Endothelial cell of umbilical vein (primary cell): ENCODE data around the gene CSF3. TPM values are rescaled to one million over a fixed set of nuclear protein-coding genes. Genes with fewer than 3 reads are reported as not detected.

Experiments used
- BruUV-seq: library from RNA; stranded (reverse); fragments of 400-500 nt; replicated peaks from 2 replicates; lab custom pipeline; 2021; lab: Mats Ljungman, UMichigan
- CTCF ChIA-PET: fragments of 300-600, 350-600 bp; sonication (Branson Sonifier 250); formaldehyde crosslinking; loops from one replicate; lab custom pipeline; 2021; ENCODE audit warnings: antibody characterized with exemption, inconsistent platforms; lab: Charles Lee
- POLR2A ChIA-PET: fragments of 300-600, 350-600 bp; sonication (Branson Sonifier 250); formaldehyde crosslinking; loops from one replicate; lab custom pipeline; 2021; ENCODE audit warnings: antibody characterized with exemption, inconsistent platforms; lab: Charles Lee
- DNase-seq: peaks from one replicate; pipeline ENCODE4 v3.0.0-alpha.2; 2011; ENCODE audit warnings: low read depth, low spot score
- FAIRE-seq: peaks from 2 replicates; lab custom pipeline; 2011; peaks lifted over from hg19 to GRCh38; lab: Jason Lieb, UNC
- H2AFZ ChIP-seq: 2 replicates; pipeline ENCODE4 v1.6.0; 2012; ENCODE audit warnings: low read depth, low read length, control low read depth, inconsistent platforms
- H3K27ac ChIP-seq: 2 replicates; pipeline ENCODE4 v1.5.1; 2011; ENCODE audit warnings: low read depth, mild to moderate bottlenecking, control low read depth, low read length, moderate library complexity; ENCODE audit not compliant: insufficient read depth
- H3K27me3 ChIP-seq, 2 experiments: 2 replicates each; pipeline versions ENCODE4 v1.6.0 to v1.6.1; 2011; ENCODE audit warnings: low read length in 2 of 2, mixed read lengths in 1 of 2; ENCODE audit not compliant: control insufficient read depth in 2 of 2, insufficient read depth in 2 of 2
- H3K36me3 ChIP-seq, 2 experiments: 2 replicates in 1 of 2; 3 replicates in 1 of 2; pipeline ENCODE4 v1.5.1; 2011; ENCODE audit warnings: low read length in 2 of 2, mild to moderate bottlenecking in 1 of 2, moderate library complexity in 1 of 2; ENCODE audit not compliant: control insufficient read depth in 2 of 2, insufficient read depth in 2 of 2; ENCODE audit errors: extremely low read depth in 1 of 2
- H3K4me1 ChIP-seq: 3 replicates; pipeline ENCODE4 v1.5.1; 2011; ENCODE audit warnings: mild to moderate bottlenecking, low read length; ENCODE audit not compliant: control insufficient read depth, insufficient read depth; ENCODE audit errors: extremely low read depth
- H3K4me2 ChIP-seq: 2 replicates; pipeline ENCODE4 v1.6.1; 2011; ENCODE audit warnings: low read length, control low read depth, mixed read lengths; ENCODE audit not compliant: insufficient read depth
- H3K4me3 ChIP-seq, 3 experiments: fragments of 200-600 bp in 1 of 3; sonication (generic), shearing (Covaris generic) in 1 of 3; replicated peaks in 1 of 3; 2 replicates each; pipeline ENCODE4 v1.5.1; 2011 to 2016; ENCODE audit warnings: control low read depth in 3 of 3, low read length in 3 of 3, mild to moderate bottlenecking in 2 of 3, inconsistent platforms in 1 of 3, low read depth in 1 of 3, moderate library complexity in 1 of 3; ENCODE audit not compliant: insufficient read depth in 1 of 3
- H3K79me2 ChIP-seq: 2 replicates; pipeline ENCODE4 v1.6.0; 2012; ENCODE audit warnings: low read length, inconsistent platforms; ENCODE audit not compliant: control insufficient read depth, insufficient read depth
- H3K9ac ChIP-seq: replicated peaks from 2 replicates; pipeline ENCODE3; 2011; ENCODE audit warnings: low read length, control low read depth; ENCODE audit not compliant: insufficient read depth; ENCODE audit errors: extremely low read depth
- H3K9me1 ChIP-seq: replicated peaks from 3 replicates; pipeline ENCODE4 v1.6.0; 2011; ENCODE audit warnings: mild to moderate bottlenecking, low read length; ENCODE audit not compliant: control insufficient read depth, insufficient read depth; ENCODE audit errors: extremely low read depth
- H3K9me3 ChIP-seq: replicated peaks from 2 replicates; pipeline ENCODE4 v1.5.1; 2012; ENCODE audit warnings: low read length, inconsistent platforms; ENCODE audit not compliant: control insufficient read depth, insufficient read depth
- H4K20me1 ChIP-seq: replicated peaks from 2 replicates; pipeline ENCODE3; 2011; ENCODE audit warnings: mild to moderate bottlenecking, low read length; ENCODE audit not compliant: control insufficient read depth, insufficient read depth; ENCODE audit errors: extremely low read depth
- EZH2 ChIP-seq: IDR thresholded peaks from 2 replicates; pipeline ENCODE4 v1.6.1; 2012; ENCODE audit warnings: borderline replicate concordance, low read depth, mild to moderate bottlenecking, moderate library complexity, low read length, inconsistent platforms; ENCODE audit not compliant: severe bottlenecking
- FOS ChIP-seq: IDR thresholded peaks from 2 replicates; pipeline ENCODE4 v1.6.1; 2011; ENCODE audit warnings: mild to moderate bottlenecking, low read length, moderate library complexity, borderline replicate concordance; ENCODE audit not compliant: insufficient read depth
- GATA2 ChIP-seq: IDR thresholded peaks from 2 replicates; pipeline ENCODE4 v1.7.0; 2011; ENCODE audit warnings: low read depth, mild to moderate bottlenecking, moderate library complexity, mixed read lengths, low read length; ENCODE audit not compliant: insufficient read length, insufficient read depth
- JUN ChIP-seq: IDR thresholded peaks from 2 replicates; pipeline ENCODE4 v1.6.1; 2011; ENCODE audit warnings: borderline replicate concordance, low read depth; ENCODE audit not compliant: insufficient read length, insufficient read depth
- MYC ChIP-seq: IDR thresholded peaks from one replicate; pipeline ENCODE4 v1.6.1; 2011; ENCODE audit warnings: mild to moderate bottlenecking, low read depth, low read length
- POLR2A ChIP-seq: IDR thresholded peaks from 2 replicates; pipeline ENCODE4 v1.6.1; 2012; ENCODE audit warnings: low read depth, mild to moderate bottlenecking, control low read depth, low read length
- POLR2AphosphoS5 ChIP-seq: IDR thresholded peaks from 2 replicates; pipeline ENCODE4 v1.6.1; 2012; ENCODE audit warnings: low read depth, mild to moderate bottlenecking, control low read depth, low read length, moderate library complexity; ENCODE audit not compliant: insufficient read depth
- dilution Hi-C: fragments of 300-500 bp; cut with MboI; formaldehyde crosslinking; loops from one replicate; pipeline ENCODE4 v1.15.0; 2019; ENCODE audit warnings: low sequenced_read_pairs; ENCODE audit not compliant: extremely low pct_ligation_motif_present
- intact Hi-C: fragments of 100-400 bp; cut with micrococcal nuclease; formaldehyde crosslinking; loops from one replicate; pipeline ENCODE4 v1.10.0; 2022
- polyA plus RNA-seq, 4 experiments: library from polyadenylated mRNA; depleted of rRNA in 3 of 4; stranded (reverse) in 3 of 4; unstranded in 1 of 4; fragments of >200 nt; gene quantifications; 2 replicates each; pipeline versions ENCODE4 v1.2.1 to v1.2.3, GENCODE V29; 2011 to 2012; ENCODE audit warnings: missing spikeins in 1 of 4
- total RNA-seq: library from RNA; stranded (reverse); gene quantifications from 2 replicates; pipeline ENCODE4 v1.2.3, GENCODE V29; 2021
- TF ChIP-seq, protein P1 (sequence below), 2 donors: IDR thresholded peaks; 1 replicate in 1 of 2; 2 replicates in 1 of 2; pipeline ENCODE4 v1.5.1; 2011; ENCODE audit warnings: low read length in 2 of 2, mild to moderate bottlenecking in 2 of 2, moderate library complexity in 2 of 2, control low read depth in 1 of 2, inconsistent platforms in 1 of 2, low read depth in 1 of 2; ENCODE audit not compliant: insufficient read depth in 1 of 2; ENCODE audit errors: extremely low read depth in 1 of 2
- TF ChIP-seq, protein P2 (sequence below): IDR thresholded peaks from 2 replicates; pipeline ENCODE4 v1.6.1; 2011; ENCODE audit not compliant: insufficient read depth, insufficient read length

CSF3 gene
- total and polyA plus RNA-seq, 2 donors (not counting 3 experiments of a cell fraction or from before 2014, with no cell fraction given): 1.0 to 2.9 TPM

DNA sequence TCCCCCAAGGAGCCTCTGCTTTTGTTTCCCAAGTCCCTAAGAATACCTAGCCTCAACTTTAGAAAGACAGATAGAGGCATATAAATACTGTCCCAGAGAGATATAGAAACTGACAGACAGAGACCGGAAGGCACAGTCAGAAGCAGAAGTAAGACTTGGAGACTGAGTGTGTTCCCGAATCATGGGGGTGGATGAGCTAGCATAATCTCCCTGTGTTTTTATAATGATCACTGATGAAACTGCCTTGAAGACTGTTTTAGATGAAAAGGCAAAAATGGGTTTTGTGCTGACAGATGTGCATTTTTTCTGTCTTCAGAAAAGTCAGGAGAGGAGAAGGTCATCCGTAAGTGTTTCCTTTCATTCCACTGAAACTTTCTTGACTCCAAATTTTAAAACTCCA lies 43.0 kb upstream of the CSF3 start:
- FAIRE-seq: no peak
- intact Hi-C loops: no loop called here
- no peak overlapping the region for H2AFZ ChIP-seq
- no peaks in the 10 kb centered on the region for H3K9me3 ChIP-seq
- no peaks in the 10 kb centered on the region for H3K79me2 ChIP-seq
- dilution Hi-C loops: no loop called here
- H3K27ac ChIP-seq: no peak overlapping the region
- no peak overlapping the region for H3K4me3 ChIP-seq
- no peak overlapping the region for H3K9ac ChIP-seq
- DNase-seq: no peak
- CTCF ChIA-PET: interaction anchor here (6.5 kb wide), 1 partner anchor 14 kb away, joined by 35 read pairs; no protein-coding TSS in a partner anchor
- H3K4me2 ChIP-seq: no peak overlapping the region
- H3K4me1 ChIP-seq: no peaks in the 10 kb centered on the region
- no peaks in the 10 kb centered on the region for H3K36me3 ChIP-seq
- BruUV-seq: no TSS peak
- no peaks in the 10 kb centered on the region for H3K9me1 ChIP-seq
- POLR2A ChIA-PET: no interaction called here
- TF ChIP-seq GATA2 (no peak), JUN (no peak), POLR2AphosphoS5 (no peak), EZH2 (no peak), FOS (no peak), POLR2A (no peak), MYC (no peak)
- TF ChIP-seq, protein P1, sequence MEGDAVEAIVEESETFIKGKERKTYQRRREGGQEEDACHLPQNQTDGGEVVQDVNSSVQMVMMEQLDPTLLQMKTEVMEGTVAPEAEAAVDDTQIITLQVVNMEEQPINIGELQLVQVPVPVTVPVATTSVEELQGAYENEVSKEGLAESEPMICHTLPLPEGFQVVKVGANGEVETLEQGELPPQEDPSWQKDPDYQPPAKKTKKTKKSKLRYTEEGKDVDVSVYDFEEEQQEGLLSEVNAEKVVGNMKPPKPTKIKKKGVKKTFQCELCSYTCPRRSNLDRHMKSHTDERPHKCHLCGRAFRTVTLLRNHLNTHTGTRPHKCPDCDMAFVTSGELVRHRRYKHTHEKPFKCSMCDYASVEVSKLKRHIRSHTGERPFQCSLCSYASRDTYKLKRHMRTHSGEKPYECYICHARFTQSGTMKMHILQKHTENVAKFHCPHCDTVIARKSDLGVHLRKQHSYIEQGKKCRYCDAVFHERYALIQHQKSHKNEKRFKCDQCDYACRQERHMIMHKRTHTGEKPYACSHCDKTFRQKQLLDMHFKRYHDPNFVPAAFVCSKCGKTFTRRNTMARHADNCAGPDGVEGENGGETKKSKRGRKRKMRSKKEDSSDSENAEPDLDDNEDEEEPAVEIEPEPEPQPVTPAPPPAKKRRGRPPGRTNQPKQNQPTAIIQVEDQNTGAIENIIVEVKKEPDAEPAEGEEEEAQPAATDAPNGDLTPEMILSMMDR (IDR thresholded peaks at IDR 0.05; ENCODE audit: extremely low read depth in 1 of 2, insufficient read depth in 1 of 2, low read depth in 1 of 2, low read length in 2 of 2): no peak
- TF ChIP-seq, protein P2, sequence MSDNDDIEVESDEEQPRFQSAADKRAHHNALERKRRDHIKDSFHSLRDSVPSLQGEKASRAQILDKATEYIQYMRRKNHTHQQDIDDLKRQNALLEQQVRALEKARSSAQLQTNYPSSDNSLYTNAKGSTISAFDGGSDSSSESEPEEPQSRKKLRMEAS: no peak
- no peaks in the 10 kb centered on the region for H4K20me1 ChIP-seq
- peaks cover 19 to 34% of the 10 kb centered on the region in 2 experiments for H3K27me3 ChIP-seq
